Measurements from ENCODE around the gene CDKN1B. TPM values are rescaled to one million over a fixed set of nuclear protein-coding genes. Genes with fewer than 3 reads are reported as not detected.

The CDKN1B gene
- total RNA-seq, 4 donors from 2014 or later: 74.3 to 104 (median 101) TPM

GRCh38 chr12:12741660-12742059 lies 24.5 kb downstream of the CDKN1B start:
- no peak for DNase-seq (ENCODE audit: low spot score in 2 of 2)
- no peak for TF ChIP-seq CTCF (IDR thresholded peaks at IDR 0.05)
- no peak for TF ChIP-seq POLR2A (IDR thresholded peaks at IDR 0.05)
- no peak overlapping the region for H3K4me3 ChIP-seq (ENCODE audit: low read depth, poor library complexity, severe bottlenecking)
- 19% methylated on average over 3 of the region's 3 CpGs for WGBS, 2 donors
- intact Hi-C loops (cut with DNase I; ENCODE audit: low total_unique reads): no loop called here

GRCh38 chr12:12744546-12745305 lies 27.6 kb downstream of the CDKN1B start:
- intact Hi-C loops (cut with DNase I; ENCODE audit: low total_unique reads): no loop called here
- no peak for TF ChIP-seq POLR2A (IDR thresholded peaks at IDR 0.05)
- DNase-seq (ENCODE audit: low spot score in 2 of 2): no peak
- H3K4me3 ChIP-seq (ENCODE audit: low read depth, poor library complexity, severe bottlenecking): no peak overlapping the region
- 74 to 78% methylated on average over 8 of the region's 8 CpGs for WGBS, 2 donors

GRCh38 chr12:12745576-12746211 lies 28.5 kb downstream of the CDKN1B start:
- TF ChIP-seq CTCF (IDR thresholded peaks at IDR 0.05) (no peak), POLR2A (IDR thresholded peaks at IDR 0.05) (no peak)
- 69 to 73% methylated on average over 7 of the region's 7 CpGs for WGBS, 2 donors
- intact Hi-C loops (cut with DNase I; ENCODE audit: low total_unique reads): no loop called here
- no peak for DNase-seq (ENCODE audit: low spot score in 2 of 2)
- H3K4me3 ChIP-seq (ENCODE audit: low read depth, poor library complexity, severe bottlenecking): no peak overlapping the region

- no peak for TF ChIP-seq POLR2A (IDR thresholded peaks at IDR 0.05)
- TF ChIP-seq CTCF (IDR thresholded peaks at IDR 0.05): no peak
- 85 to 94% methylated on average over 3 of the region's 3 CpGs for WGBS, 2 donors
- intact Hi-C loops (cut with DNase I; ENCODE audit: low total_unique reads): no loop called here
- DNase-seq (ENCODE audit: low spot score in 2 of 2): no peak
- no peak overlapping the region for H3K4me3 ChIP-seq (ENCODE audit: low read depth, poor library complexity, severe bottlenecking)
Measured at GRCh38 chr12:12747278-12747677, 30.1 kb downstream of the CDKN1B start.

GRCh38 chr12:12748044-12748443 lies 30.9 kb downstream of the CDKN1B start:
- H3K4me3 ChIP-seq (ENCODE audit: low read depth, poor library complexity, severe bottlenecking): no peak overlapping the region
- TF ChIP-seq POLR2A (IDR thresholded peaks at IDR 0.05) (no peak), CTCF (IDR thresholded peaks at IDR 0.05) (no peak)
- no peak for DNase-seq (ENCODE audit: low spot score in 2 of 2)
- 73 to 77% methylated on average over 3 of the region's 3 CpGs for WGBS, 2 donors
- intact Hi-C loops (cut with DNase I; ENCODE audit: low total_unique reads): no loop called here

GRCh38 chr12:12749433-12749832 lies 32.3 kb downstream of the CDKN1B start:
- 86 to 89% methylated on average over 7 of the region's 7 CpGs for WGBS, 2 donors
- intact Hi-C loops (cut with DNase I; ENCODE audit: low total_unique reads): no loop called here
- no peak for TF ChIP-seq CTCF (IDR thresholded peaks at IDR 0.05)
- no peak for TF ChIP-seq POLR2A (IDR thresholded peaks at IDR 0.05)
- no peak overlapping the region for H3K4me3 ChIP-seq (ENCODE audit: low read depth, poor library complexity, severe bottlenecking)
- no peak for DNase-seq (ENCODE audit: low spot score in 2 of 2)
